ENCODE data around the gene SPTBN1. TPM values are rescaled to one million over a fixed set of nuclear protein-coding genes. Genes with fewer than 3 reads are reported as not detected.

The SPTBN1 gene
- total RNA-seq, 4 donors from 2014 or later, result 65.0 to 217 (median 85.3) TPM

- no peak for TF ChIP-seq POLR2A (IDR thresholded peaks at IDR 0.05)
- TF ChIP-seq, protein P1, sequence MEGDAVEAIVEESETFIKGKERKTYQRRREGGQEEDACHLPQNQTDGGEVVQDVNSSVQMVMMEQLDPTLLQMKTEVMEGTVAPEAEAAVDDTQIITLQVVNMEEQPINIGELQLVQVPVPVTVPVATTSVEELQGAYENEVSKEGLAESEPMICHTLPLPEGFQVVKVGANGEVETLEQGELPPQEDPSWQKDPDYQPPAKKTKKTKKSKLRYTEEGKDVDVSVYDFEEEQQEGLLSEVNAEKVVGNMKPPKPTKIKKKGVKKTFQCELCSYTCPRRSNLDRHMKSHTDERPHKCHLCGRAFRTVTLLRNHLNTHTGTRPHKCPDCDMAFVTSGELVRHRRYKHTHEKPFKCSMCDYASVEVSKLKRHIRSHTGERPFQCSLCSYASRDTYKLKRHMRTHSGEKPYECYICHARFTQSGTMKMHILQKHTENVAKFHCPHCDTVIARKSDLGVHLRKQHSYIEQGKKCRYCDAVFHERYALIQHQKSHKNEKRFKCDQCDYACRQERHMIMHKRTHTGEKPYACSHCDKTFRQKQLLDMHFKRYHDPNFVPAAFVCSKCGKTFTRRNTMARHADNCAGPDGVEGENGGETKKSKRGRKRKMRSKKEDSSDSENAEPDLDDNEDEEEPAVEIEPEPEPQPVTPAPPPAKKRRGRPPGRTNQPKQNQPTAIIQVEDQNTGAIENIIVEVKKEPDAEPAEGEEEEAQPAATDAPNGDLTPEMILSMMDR (IDR thresholded peaks at IDR 0.05), result no peak
- Histone ChIP-seq H3K27me3 (no peaks in the 10 kb centered on the region), H3K9me3 (no peaks in the 10 kb centered on the region), H3K27ac (peak overlapping the region; percentile 83 to 96 (median 94)), H3K4me1 (peaks cover 35 to 92% (median 54%) of the 10 kb centered on the region in 3 donors), H3K4me3 (no peak overlapping the region), H3K36me3 (peaks cover 0 to 37% (median 3%) of the 10 kb centered on the region in 3 donors)
- intact Hi-C loops (cut with DNase I), result no loop called here
- no peak for DNase-seq
- 57 to 63% methylated on average over 4 of the region's 4 CpGs for WGBS, 2 donors
Observed at GRCh38 chr2:54671875-54672589, 215.9 kb downstream of the SPTBN1 start.

DNA sequence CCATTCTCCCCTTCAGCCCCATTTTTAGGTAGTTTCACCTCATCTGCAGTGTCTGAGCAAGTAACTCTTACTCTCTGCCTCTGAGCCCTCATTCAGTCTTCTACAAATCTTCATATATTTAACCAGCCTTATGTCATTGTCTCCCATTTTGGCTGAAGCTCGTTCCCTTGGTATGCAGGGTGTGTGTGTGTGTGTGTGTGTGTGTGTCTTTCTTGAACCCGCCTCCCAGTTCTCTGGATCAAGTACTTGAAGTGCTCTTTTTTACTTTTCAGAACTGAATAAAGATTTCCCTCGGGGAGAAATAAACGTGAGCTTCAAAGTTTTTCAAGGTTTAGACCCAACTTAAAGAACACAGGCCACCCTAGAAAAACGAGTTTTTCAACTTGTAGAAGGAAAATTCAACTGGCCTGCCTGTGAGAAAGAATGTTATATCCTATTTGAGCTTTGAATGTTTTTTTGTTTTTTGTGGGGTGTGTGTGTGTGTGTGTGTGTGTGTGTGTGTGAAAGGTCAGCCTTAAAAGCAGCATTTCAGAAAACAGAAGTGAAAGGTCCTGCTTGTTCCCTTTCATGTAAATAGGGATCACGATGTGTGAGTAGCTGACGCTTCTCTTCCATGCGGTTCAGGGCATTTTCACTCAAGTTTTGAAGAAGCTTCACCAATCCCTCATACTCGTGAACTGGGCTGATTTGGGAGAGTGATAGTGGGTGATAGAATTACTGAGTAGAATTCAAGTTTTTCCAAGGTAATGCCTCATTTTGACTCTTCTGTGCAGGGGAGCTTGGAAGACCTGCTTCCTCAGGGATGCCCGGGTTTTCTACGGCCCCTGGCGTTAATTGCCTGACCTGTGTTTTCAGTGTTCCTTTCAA lies 216.7 kb downstream of the SPTBN1 start:
- peaks cover 32 to 84% (median 46%) of the 10 kb centered on the region in 3 donors for H3K4me1 ChIP-seq
- peaks cover 0 to 29% (median 3%) of the 10 kb centered on the region in 3 donors for H3K36me3 ChIP-seq
- no peaks in the 10 kb centered on the region for H3K9me3 ChIP-seq
- peak overlapping the region; percentile 83 to 96 (median 94) for H3K27ac ChIP-seq
- no peaks in the 10 kb centered on the region for H3K27me3 ChIP-seq
- WGBS, 2 donors, result 24 to 35% methylated on average over 12 of the region's 12 CpGs
- intact Hi-C loops (cut with DNase I), result no loop called here
- peak overlapping the region in 3 of 4 donors; percentile 12 to 46 (median 18) for H3K4me3 ChIP-seq
- TF ChIP-seq, protein P1 (IDR thresholded peaks at IDR 0.05), result no peak
- TF ChIP-seq POLR2A (IDR thresholded peaks at IDR 0.05), result no peak
- DNase-seq, result no peak

GRCh38 chr2:54673501-54673998 lies 217.4 kb downstream of the SPTBN1 start:
- no peak for DNase-seq
- Histone ChIP-seq H3K27me3 (no peaks in the 10 kb centered on the region), H3K36me3 (peaks cover 0 to 22% (median 3%) of the 10 kb centered on the region in 3 donors), H3K9me3 (no peaks in the 10 kb centered on the region), H3K27ac (peak overlapping the region; percentile 83 to 96 (median 94)), H3K4me3 (peak overlapping the region in 3 of 4 donors; percentile 12 to 46 (median 18)), H3K4me1 (peaks cover 32 to 77% (median 43%) of the 10 kb centered on the region in 3 donors)
- TF ChIP-seq POLR2A (IDR thresholded peaks at IDR 0.05), result peak in 1 of 4 donors; percentile 7
- TF ChIP-seq, protein P1 (IDR thresholded peaks at IDR 0.05), result peak in 1 of 6 experiments; percentile 4
- intact Hi-C loops (cut with DNase I), result no loop called here
- 1 to 12% methylated on average over 7 to 16 of the region's 16 CpGs for WGBS, 2 donors

DNA sequence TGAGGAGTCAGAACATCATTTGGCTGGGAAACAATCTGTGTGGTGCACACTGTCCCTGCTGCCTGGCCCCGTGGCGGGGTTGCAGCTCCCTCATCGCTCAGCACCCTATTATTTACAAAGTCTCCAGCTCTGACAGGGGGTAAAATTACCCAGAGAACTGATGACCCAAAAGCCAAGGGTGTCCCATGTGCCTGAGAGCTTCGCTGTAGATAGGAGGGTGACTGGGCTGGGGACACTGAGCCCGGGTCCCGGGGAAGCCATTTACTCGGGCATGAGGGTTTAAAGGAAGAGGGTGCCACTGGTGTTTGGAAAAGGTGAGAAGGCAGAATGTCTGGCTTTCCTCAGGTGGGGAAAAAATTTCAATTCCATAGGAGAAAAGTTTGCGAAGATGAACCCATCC lies 219.2 kb downstream of the SPTBN1 start:
- Histone ChIP-seq H3K4me3 (no peak overlapping the region), H3K36me3 (peaks cover 0 to 10% (median 0%) of the 10 kb centered on the region in 3 donors), H3K4me1 (peaks cover 20 to 60% (median 30%) of the 10 kb centered on the region in 3 donors), H3K9me3 (no peaks in the 10 kb centered on the region), H3K27me3 (no peaks in the 10 kb centered on the region), H3K27ac (peak overlapping the region in 1 of 4 donors; percentile 94)
- WGBS, 2 donors, result 90 to 94% methylated on average over 6 to 7 of the region's 8 CpGs
- intact Hi-C loops (cut with DNase I), result no loop called here
- TF ChIP-seq POLR2A (IDR thresholded peaks at IDR 0.05), result no peak
- TF ChIP-seq, protein P1 (IDR thresholded peaks at IDR 0.05), result no peak
- no peak for DNase-seq
